ENCODE results near the gene GLB1L3. TPM values are rescaled to one million over a fixed set of nuclear protein-coding genes. Genes with fewer than 3 reads are reported as not detected.
"Not testable (repeated sequence)": the region's sequence is repeated elsewhere in the genome, so short reads cannot be mapped to it uniquely, and the experiment has no call there.

The GLB1L3 gene
- polyA plus RNA-seq, 12 donors, result 0.05 to 0.25 (median 0.07) TPM; not detected in 7

GRCh38 chr11:134276396-134277182 is 410 bp downstream of the GLB1L3 start:
- DNase-seq, result no peak

- no peak for DNase-seq
Measured at GRCh38 chr11:134277183-134278001, 1.2 kb downstream of the GLB1L3 start.

GRCh38 chr11:134278356-134278755 is 2.2 kb downstream of the GLB1L3 start:
- no peak for DNase-seq

GRCh38 chr11:134281635-134282034 is 5.5 kb downstream of the GLB1L3 start:
- DNase-seq, result not testable (repeated sequence)

GRCh38 chr11:134282121-134283045 is 6.2 kb downstream of the GLB1L3 start:
- no peak for DNase-seq

GRCh38 chr11:134283461-134284230 is 7.5 kb downstream of the GLB1L3 start:
- no peak for DNase-seq

- not testable (repeated sequence) for DNase-seq
Measured at GRCh38 chr11:134284349-134284748, 8.2 kb downstream of the GLB1L3 start.

- no peak for DNase-seq
Measured at GRCh38 chr11:134287561-134287960, 11.4 kb downstream of the GLB1L3 start.

GRCh38 chr11:134288486-134288885 is 12.3 kb downstream of the GLB1L3 start:
- DNase-seq, result no peak

- DNase-seq, result no peak
Measured at GRCh38 chr11:134289167-134289566, 13.0 kb downstream of the GLB1L3 start.

- DNase-seq, result no peak
Measured at GRCh38 chr11:134289789-134290188, 13.6 kb downstream of the GLB1L3 start.

GRCh38 chr11:134290646-134291045 is 14.5 kb downstream of the GLB1L3 start:
- no peak for DNase-seq

- no peak for DNase-seq
Measured at GRCh38 chr11:134291196-134291595, 15.0 kb downstream of the GLB1L3 start.

- no peak for DNase-seq
Measured at GRCh38 chr11:134292661-134293060, 16.5 kb downstream of the GLB1L3 start.

- DNase-seq, result no peak
Measured at GRCh38 chr11:134293119-134294113, 17.2 kb downstream of the GLB1L3 start.

- DNase-seq, result no peak
Measured at GRCh38 chr11:134294664-134295063, 18.5 kb downstream of the GLB1L3 start.

- DNase-seq, result no peak
Measured at GRCh38 chr11:134312223-134312622, 36.0 kb downstream of the GLB1L3 start.

GRCh38 chr11:134312807-134313206 is 36.6 kb downstream of the GLB1L3 start:
- DNase-seq, result no peak

GRCh38 chr11:134313379-134313778 is 37.2 kb downstream of the GLB1L3 start:
- no peak for DNase-seq

Data from muscle of arm (tissue), 12 donors.